Activated CD4-positive, alpha-beta T cell treated with anti-CD3 and anti-CD28 coated beads, Interleukin-2, amount 50 U/mL, for 48 hours (primary cell): ENCODE results near the gene OR4D11.
"Not testable (repeated sequence)": the region's sequence is repeated elsewhere in the genome, so short reads cannot be mapped to it uniquely, and the experiment has no call there.

Experiments
- DNase-seq, 2 experiments: peaks; one replicate each; pipeline ENCODE4 v3.0.0-alpha.2; 2020

OR4D11 gene

GRCh38 chr11:59503276-59503675 lies at the start of gene OR4D11:
Gene OR4D11, plus strand, starts transcription at chr11:59503576. Its CDS starts 0 bp downstream, at chr11:59503576.
- DNase-seq = no peak

- DNase-seq = no peak
Observed at GRCh38 chr11:59456661-59457060, 46.7 kb upstream of the OR4D11 start, which contains the start of gene OR4D6. Gene OR4D6, plus strand, starts transcription at chr11:59456961. Its CDS starts 0 bp downstream, at chr11:59456961.

GRCh38 chr11:59459916-59460315 lies 43.5 kb upstream of the OR4D11 start:
- no peak for DNase-seq

GRCh38 chr11:59463190-59463641 lies 40.2 kb upstream of the OR4D11 start:
- no peak for DNase-seq

- no peak for DNase-seq
Observed at GRCh38 chr11:59473015-59473414, 30.4 kb upstream of the OR4D11 start, which contains the start of gene OR4D10. Gene OR4D10, plus strand, starts transcription at chr11:59473315. Its CDS starts 4,115 bp downstream, at chr11:59477430.

- DNase-seq = no peak
Observed at GRCh38 chr11:59475176-59475575, 28.2 kb upstream of the OR4D11 start.

- DNase-seq = no peak
Observed at GRCh38 chr11:59479906-59480305, 23.5 kb upstream of the OR4D11 start.

- DNase-seq = no peak
Observed at GRCh38 chr11:59480359-59480758, 23.0 kb upstream of the OR4D11 start.

- DNase-seq = no peak
Observed at GRCh38 chr11:59501931-59502330, 1.4 kb upstream of the OR4D11 start.

GRCh38 chr11:59510941-59511589 lies 7.7 kb downstream of the OR4D11 start, which contains the start of gene OR4D9:
Gene OR4D9, plus strand, starts transcription at chr11:59511539. Its CDS starts 3,374 bp downstream, at chr11:59514913.
- no peak for DNase-seq

GRCh38 chr11:59511675-59512074 lies 8.3 kb downstream of the OR4D11 start:
- DNase-seq = no peak

GRCh38 chr11:59520139-59520538 lies 16.8 kb downstream of the OR4D11 start:
- DNase-seq = not testable (repeated sequence)

- no peak for DNase-seq
Observed at GRCh38 chr11:59520741-59521140, 17.4 kb downstream of the OR4D11 start.

- DNase-seq = no peak
Observed at GRCh38 chr11:59523541-59523940, 20.2 kb downstream of the OR4D11 start.

GRCh38 chr11:59528711-59529110 lies 25.3 kb downstream of the OR4D11 start:
- no peak for DNase-seq

- DNase-seq = no peak
Observed at GRCh38 chr11:59532620-59533019, 29.2 kb downstream of the OR4D11 start.

- DNase-seq = no peak
Observed at GRCh38 chr11:59534676-59535075, 31.3 kb downstream of the OR4D11 start.

GRCh38 chr11:59542142-59542810 lies 38.9 kb downstream of the OR4D11 start:
- DNase-seq = no peak

GRCh38 chr11:59543713-59544112 lies 40.3 kb downstream of the OR4D11 start:
- not testable (repeated sequence) for DNase-seq

GRCh38 chr11:59544869-59545178 lies 41.4 kb downstream of the OR4D11 start:
- DNase-seq = no peak

GRCh38 chr11:59545179-59546020 lies 42.0 kb downstream of the OR4D11 start:
- peak in 1 of 2 experiments; percentile 36 for DNase-seq

- not testable (repeated sequence) for DNase-seq
Observed at GRCh38 chr11:59547605-59548308, 44.4 kb downstream of the OR4D11 start.

GRCh38 chr11:59548309-59548656 lies 44.9 kb downstream of the OR4D11 start:
- no peak for DNase-seq
